Right atrium auricular region (tissue), 2 donors: Measurements from ENCODE around the gene GAS2. TPM values are rescaled to one million over a fixed set of nuclear protein-coding genes. Genes with fewer than 3 reads are reported as not detected.

ENCODE experiments used
- DNase-seq: peaks from one replicate; pipeline ENCODE4 v3.0.0-alpha.2; 2019; ENCODE audit warnings: low spot score
- H3K27ac ChIP-seq, 2 donors: fragments of 200-600 bp; sonication (generic); 1 replicate in 1 of 2; 2 replicates in 1 of 2; pipeline ENCODE4 v1.5.1; 2016 to 2019
- H3K27me3 ChIP-seq, 2 donors: fragments of 200-600 bp; sonication (generic); one replicate each; pipeline versions ENCODE4 v1.5.1 to v1.6.0; 2017 to 2019
- H3K36me3 ChIP-seq: fragments of 200-600 bp; sonication (generic); one replicate; pipeline ENCODE4 v1.5.1; 2016
- H3K4me1 ChIP-seq, 2 donors: fragments of 200-600 bp; sonication (generic); one replicate each; pipeline versions ENCODE4 v1.5.1 to v1.6.0; 2017 to 2019
- H3K4me3 ChIP-seq, 2 donors: fragments of 200-600 bp; sonication (generic); 1 replicate in 1 of 2; 2 replicates in 1 of 2; pipeline ENCODE4 v1.5.1; 2017 to 2019; ENCODE audit warnings: mild to moderate bottlenecking in 1 of 2, moderate library complexity in 1 of 2
- H3K9me3 ChIP-seq, 2 donors: fragments of 200-600 bp; sonication (generic); one replicate each; pipeline ENCODE4 v1.5.1; 2019
- total RNA-seq, 2 donors: library from RNA; depleted of rRNA; stranded (reverse); fragments of >200 nt; gene quantifications; one replicate each; pipeline ENCODE4 v1.1.0, GENCODE V29; 2016
- TF ChIP-seq, protein P1 (sequence below), 2 donors: fragments of 200-600 bp; sonication (generic); IDR thresholded peaks; one replicate each; pipeline ENCODE4 v1.5.1; 2019; ENCODE audit warnings: antibody characterized with exemption in 2 of 2

The GAS2 gene
- 1 to 10 TPM; 6.5 to 9.7 TPM for total RNA-seq

GRCh38 chr11:22666325-22666687, at the start of gene GAS2:
GAS2 (plus strand) TSS chr11:22666611; CDS start chr11:22674870, 8,259 bp downstream.
- Histone ChIP-seq H3K36me3 (no peaks in the 10 kb centered on the region), H3K27me3 (no peaks in the 10 kb centered on the region), H3K4me1 (peaks cover 0 to 11% of the 10 kb centered on the region in 2 donors), H3K4me3 (peak within 1 kb of the TSS; percentile 48 to 57), H3K9me3 (no peaks in the 10 kb centered on the region), H3K27ac (peak within 1 kb of the TSS; percentile 76 to 84)
- TF ChIP-seq, protein P1, sequence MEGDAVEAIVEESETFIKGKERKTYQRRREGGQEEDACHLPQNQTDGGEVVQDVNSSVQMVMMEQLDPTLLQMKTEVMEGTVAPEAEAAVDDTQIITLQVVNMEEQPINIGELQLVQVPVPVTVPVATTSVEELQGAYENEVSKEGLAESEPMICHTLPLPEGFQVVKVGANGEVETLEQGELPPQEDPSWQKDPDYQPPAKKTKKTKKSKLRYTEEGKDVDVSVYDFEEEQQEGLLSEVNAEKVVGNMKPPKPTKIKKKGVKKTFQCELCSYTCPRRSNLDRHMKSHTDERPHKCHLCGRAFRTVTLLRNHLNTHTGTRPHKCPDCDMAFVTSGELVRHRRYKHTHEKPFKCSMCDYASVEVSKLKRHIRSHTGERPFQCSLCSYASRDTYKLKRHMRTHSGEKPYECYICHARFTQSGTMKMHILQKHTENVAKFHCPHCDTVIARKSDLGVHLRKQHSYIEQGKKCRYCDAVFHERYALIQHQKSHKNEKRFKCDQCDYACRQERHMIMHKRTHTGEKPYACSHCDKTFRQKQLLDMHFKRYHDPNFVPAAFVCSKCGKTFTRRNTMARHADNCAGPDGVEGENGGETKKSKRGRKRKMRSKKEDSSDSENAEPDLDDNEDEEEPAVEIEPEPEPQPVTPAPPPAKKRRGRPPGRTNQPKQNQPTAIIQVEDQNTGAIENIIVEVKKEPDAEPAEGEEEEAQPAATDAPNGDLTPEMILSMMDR (IDR thresholded peaks at IDR 0.05): no peak
- DNase-seq: no peak

DNA sequence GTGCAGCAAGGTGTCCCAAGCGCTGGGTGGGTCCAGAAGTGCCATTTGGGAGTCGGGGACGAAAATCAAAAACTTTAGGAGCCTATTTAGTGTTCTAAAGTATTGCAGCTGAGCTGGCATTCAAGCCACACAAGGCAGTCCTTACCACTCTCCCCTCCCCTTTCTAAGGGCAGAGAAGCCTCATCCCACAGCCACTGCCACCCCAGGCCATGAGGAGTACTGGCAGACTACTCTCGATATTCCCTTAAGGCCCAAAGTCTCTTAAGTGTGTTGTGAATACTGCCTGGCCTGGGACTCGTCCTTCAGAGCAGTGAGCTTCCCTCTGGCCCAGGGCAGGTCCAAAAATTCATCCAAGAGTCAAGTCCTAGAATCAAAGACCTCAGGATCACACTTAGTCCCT, 48.5 kb upstream of the GAS2 start:
- DNase-seq: no peak
- no peaks in the 10 kb centered on the region for H3K9me3 ChIP-seq
- no peak overlapping the region for H3K27ac ChIP-seq
- no peaks in the 10 kb centered on the region for H3K27me3 ChIP-seq
- TF ChIP-seq, protein P1 (IDR thresholded peaks at IDR 0.05): no peak
- no peaks in the 10 kb centered on the region for H3K36me3 ChIP-seq
- H3K4me1 ChIP-seq: no peaks in the 10 kb centered on the region
- no peak overlapping the region for H3K4me3 ChIP-seq

- Histone ChIP-seq H3K36me3 (no peaks in the 10 kb centered on the region), H3K27me3 (no peaks in the 10 kb centered on the region), H3K27ac (peak overlapping the region; percentile 82 to 90), H3K4me1 (peaks cover 0 to 9% of the 10 kb centered on the region in 2 donors), H3K9me3 (no peaks in the 10 kb centered on the region), H3K4me3 (peak overlapping the region; percentile 89 to 91)
- TF ChIP-seq, protein P1 (IDR thresholded peaks at IDR 0.05): peak in 1 of 2 donors; percentile 67
- DNase-seq: peak; percentile 60
Observed at GRCh38 chr11:22624742-22625447, 41.5 kb upstream of the GAS2 start.

GRCh38 chr11:22625448-22626287, 40.7 kb upstream of the GAS2 start, which contains the start of gene FANCF:
FANCF (minus strand) TSS chr11:22625823; CDS start chr11:22625810, 13 bp downstream.
- TF ChIP-seq, protein P1 (IDR thresholded peaks at IDR 0.05): no peak

DNA sequence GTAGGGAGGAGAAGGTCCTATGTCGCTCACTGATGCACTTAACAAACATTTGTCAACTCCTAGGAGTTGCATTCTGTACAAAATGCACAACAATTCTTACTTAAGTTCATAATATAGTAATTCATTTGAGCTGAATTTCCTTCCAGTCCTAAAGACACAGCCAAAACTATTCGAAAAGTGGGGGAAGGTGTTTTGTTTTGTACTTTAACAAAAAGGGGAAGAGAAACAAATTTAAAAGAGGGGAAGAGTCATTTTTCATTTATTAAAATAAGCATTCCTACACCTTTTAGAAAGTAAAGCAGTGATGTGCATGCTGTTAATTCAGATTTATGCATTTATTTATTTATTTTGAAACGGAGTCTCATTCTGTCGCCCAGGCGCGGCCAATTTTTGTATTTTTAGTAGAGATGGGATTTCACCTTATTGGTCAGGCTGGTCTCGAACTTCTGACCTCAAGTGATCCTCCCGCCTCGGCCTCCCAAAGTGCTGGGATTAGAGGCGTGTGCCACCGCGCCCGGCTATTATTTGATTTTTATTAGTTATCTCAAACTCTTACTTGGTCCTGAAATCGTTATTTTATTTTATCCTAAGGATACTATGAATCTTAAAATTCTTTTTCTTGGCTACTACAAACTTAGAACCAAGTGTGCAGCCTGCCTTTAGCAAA, 39.7 kb upstream of the GAS2 start:
- no peak overlapping the region for H3K4me3 ChIP-seq

More at GRCh38 chr11:22625448-22626287, 40.7 kb upstream of the GAS2 start, which contains the start of gene FANCF:
- DNase-seq: peak; percentile 97
- peak within 1 kb of the TSS; percentile 89 to 91 for H3K4me3 ChIP-seq
- no peaks in the 10 kb centered on the region for H3K36me3 ChIP-seq
- peaks cover 0 to 9% of the 10 kb centered on the region in 2 donors for H3K4me1 ChIP-seq
- H3K9me3 ChIP-seq: no peaks in the 10 kb centered on the region
- peak within 1 kb of the TSS; percentile 82 to 90 for H3K27ac ChIP-seq
- no peaks in the 10 kb centered on the region for H3K27me3 ChIP-seq

More for the DNA sequence above, 39.7 kb upstream of the GAS2 start:
- Histone ChIP-seq H3K36me3 (no peaks in the 10 kb centered on the region), H3K9me3 (no peaks in the 10 kb centered on the region), H3K27me3 (no peaks in the 10 kb centered on the region), H3K27ac (no peak overlapping the region), H3K4me1 (peaks cover 0 to 9% of the 10 kb centered on the region in 2 donors)
- no peak for DNase-seq
- TF ChIP-seq, protein P1 (IDR thresholded peaks at IDR 0.05): no peak
